SK-N-SH treated with all-trans-retinoic acid at 6 μM for 48 hours (cell line): ENCODE data around the gene CRAMP1.

Experiments used
- ARNTL ChIP-seq: fragments of 450-650 bp; formaldehyde crosslinking; IDR thresholded peaks from 2 replicates; pipeline ENCODE4 v1.5.0; 2020; ENCODE audit warnings: low read depth, mild to moderate bottlenecking, moderate library complexity, borderline replicate concordance
- BACH2 ChIP-seq: fragments of 250-450 bp; sonication (Bioruptor Pico); IDR thresholded peaks from 2 replicates; pipeline ENCODE4 v1.9.0; 2021; ENCODE audit warnings: mild to moderate bottlenecking, borderline replicate concordance
- OSR1 ChIP-seq: fragments of 250-450 bp; sonication (Bioruptor Pico); IDR thresholded peaks from 2 replicates; pipeline ENCODE4 v1.8.0; 2022; ENCODE audit warnings: moderate library complexity, mild to moderate bottlenecking, inconsistent platforms
- SNAI2 ChIP-seq: fragments of 250-450 bp; sonication (Bioruptor Pico); IDR thresholded peaks from 2 replicates; pipeline ENCODE4 v1.5.0; 2020; ENCODE audit warnings: mild to moderate bottlenecking, moderate library complexity
- ZC3H10 ChIP-seq: fragments of 250-450 bp; sonication (Bioruptor Pico); IDR thresholded peaks from 2 replicates; pipeline ENCODE4 v1.5.1; 2021; ENCODE audit warnings: mild to moderate bottlenecking, moderate library complexity
- ZFP30 ChIP-seq: fragments of 450-650 bp; formaldehyde crosslinking; IDR thresholded peaks from 2 replicates; pipeline ENCODE4 v1.5.0; 2022; ENCODE audit warnings: mild to moderate bottlenecking, moderate library complexity
- ZNF565 ChIP-seq: fragments of 450-650 bp; formaldehyde crosslinking; conservative IDR thresholded peaks from 2 replicates; pipeline ENCODE4 v1.5.0; 2020; ENCODE audit warnings: low read depth, mild to moderate bottlenecking, moderate library complexity
- ZNF70 ChIP-seq: fragments of 450-650 bp; formaldehyde crosslinking; IDR thresholded peaks from 2 replicates; pipeline ENCODE4 v1.5.0; 2020; ENCODE audit warnings: mild to moderate bottlenecking, moderate library complexity
- ZNF8 ChIP-seq: fragments of 450-650 bp; formaldehyde crosslinking; IDR thresholded peaks from 2 replicates; pipeline ENCODE4 v1.5.0; 2020; ENCODE audit warnings: mild to moderate bottlenecking, moderate library complexity
- TF ChIP-seq, protein P1 (sequence below): fragments of 250-450 bp; sonication (Bioruptor Pico); IDR thresholded peaks from 2 replicates; pipeline ENCODE4 v1.5.1; 2020; ENCODE audit warnings: low read depth, mild to moderate bottlenecking, moderate library complexity
- TF ChIP-seq, protein P2 (sequence below): fragments of 250-450 bp; sonication (Bioruptor Pico); IDR thresholded peaks from 2 replicates; pipeline ENCODE4 v1.8.0; 2021; ENCODE audit warnings: low read depth, mild to moderate bottlenecking, moderate library complexity, borderline replicate concordance
- TF ChIP-seq, protein P3 (sequence below): fragments of 250-450 bp; sonication (Bioruptor Pico); IDR thresholded peaks from 2 replicates; pipeline ENCODE4 v1.8.0; 2020; ENCODE audit warnings: mild to moderate bottlenecking, moderate library complexity, borderline replicate concordance

DNA sequence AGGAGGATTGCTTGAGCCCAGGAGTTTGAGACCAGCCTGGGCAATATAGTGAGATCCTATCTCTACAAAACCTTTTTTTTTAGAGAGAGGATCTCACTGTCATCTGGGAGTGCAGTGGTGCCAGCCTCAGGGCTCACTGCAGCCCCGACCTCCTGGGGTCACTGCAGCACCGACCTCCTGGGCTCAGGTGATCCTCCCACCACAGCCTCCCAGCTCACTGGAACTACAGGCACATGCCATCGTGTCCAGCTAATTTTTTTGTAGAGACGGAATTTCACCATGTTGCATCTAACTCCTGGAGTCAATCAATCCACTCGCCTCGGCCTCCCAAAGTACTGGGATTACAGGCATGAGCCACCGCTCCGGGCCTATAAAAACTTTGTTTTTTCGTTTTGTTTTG lies 109.2 kb downstream of the CRAMP1 start:
- TF ChIP-seq ZFP30 (CRISPR knock-in tag) (no peak), ZNF8 (CRISPR knock-in tag) (no peak), SNAI2 (CRISPR knock-in tag) (no peak), ZNF70 (CRISPR knock-in tag) (no peak), BACH2 (no peak), OSR1 (CRISPR knock-in tag) (no peak), ZNF565 (no peak), ZC3H10 (CRISPR knock-in tag) (no peak), ARNTL (CRISPR knock-in tag) (no peak)
- TF ChIP-seq, protein P1, sequence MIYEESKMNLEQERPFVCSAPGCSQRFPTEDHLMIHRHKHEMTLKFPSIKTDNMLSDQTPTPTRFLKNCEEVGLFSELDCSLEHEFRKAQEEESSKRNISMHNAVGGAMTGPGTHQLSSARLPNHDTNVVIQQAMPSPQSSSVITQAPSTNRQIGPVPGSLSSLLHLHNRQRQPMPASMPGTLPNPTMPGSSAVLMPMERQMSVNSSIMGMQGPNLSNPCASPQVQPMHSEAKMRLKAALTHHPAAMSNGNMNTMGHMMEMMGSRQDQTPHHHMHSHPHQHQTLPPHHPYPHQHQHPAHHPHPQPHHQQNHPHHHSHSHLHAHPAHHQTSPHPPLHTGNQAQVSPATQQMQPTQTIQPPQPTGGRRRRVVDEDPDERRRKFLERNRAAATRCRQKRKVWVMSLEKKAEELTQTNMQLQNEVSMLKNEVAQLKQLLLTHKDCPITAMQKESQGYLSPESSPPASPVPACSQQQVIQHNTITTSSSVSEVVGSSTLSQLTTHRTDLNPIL (CRISPR knock-in tag) = no peak
- TF ChIP-seq, protein P2, sequence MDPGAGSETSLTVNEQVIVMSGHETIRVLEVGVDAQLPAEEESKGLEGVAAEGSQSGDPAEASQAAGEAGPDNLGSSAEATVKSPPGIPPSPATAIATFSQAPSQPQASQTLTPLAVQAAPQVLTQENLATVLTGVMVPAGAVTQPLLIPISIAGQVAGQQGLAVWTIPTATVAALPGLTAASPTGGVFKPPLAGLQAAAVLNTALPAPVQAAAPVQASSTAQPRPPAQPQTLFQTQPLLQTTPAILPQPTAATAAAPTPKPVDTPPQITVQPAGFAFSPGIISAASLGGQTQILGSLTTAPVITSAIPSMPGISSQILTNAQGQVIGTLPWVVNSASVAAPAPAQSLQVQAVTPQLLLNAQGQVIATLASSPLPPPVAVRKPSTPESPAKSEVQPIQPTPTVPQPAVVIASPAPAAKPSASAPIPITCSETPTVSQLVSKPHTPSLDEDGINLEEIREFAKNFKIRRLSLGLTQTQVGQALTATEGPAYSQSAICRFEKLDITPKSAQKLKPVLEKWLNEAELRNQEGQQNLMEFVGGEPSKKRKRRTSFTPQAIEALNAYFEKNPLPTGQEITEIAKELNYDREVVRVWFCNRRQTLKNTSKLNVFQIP (CRISPR knock-in tag) = no peak
- TF ChIP-seq, protein P3, sequence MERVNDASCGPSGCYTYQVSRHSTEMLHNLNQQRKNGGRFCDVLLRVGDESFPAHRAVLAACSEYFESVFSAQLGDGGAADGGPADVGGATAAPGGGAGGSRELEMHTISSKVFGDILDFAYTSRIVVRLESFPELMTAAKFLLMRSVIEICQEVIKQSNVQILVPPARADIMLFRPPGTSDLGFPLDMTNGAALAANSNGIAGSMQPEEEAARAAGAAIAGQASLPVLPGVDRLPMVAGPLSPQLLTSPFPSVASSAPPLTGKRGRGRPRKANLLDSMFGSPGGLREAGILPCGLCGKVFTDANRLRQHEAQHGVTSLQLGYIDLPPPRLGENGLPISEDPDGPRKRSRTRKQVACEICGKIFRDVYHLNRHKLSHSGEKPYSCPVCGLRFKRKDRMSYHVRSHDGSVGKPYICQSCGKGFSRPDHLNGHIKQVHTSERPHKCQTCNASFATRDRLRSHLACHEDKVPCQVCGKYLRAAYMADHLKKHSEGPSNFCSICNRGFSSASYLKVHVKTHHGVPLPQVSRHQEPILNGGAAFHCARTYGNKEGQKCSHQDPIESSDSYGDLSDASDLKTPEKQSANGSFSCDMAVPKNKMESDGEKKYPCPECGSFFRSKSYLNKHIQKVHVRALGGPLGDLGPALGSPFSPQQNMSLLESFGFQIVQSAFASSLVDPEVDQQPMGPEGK = no peak
